Measurements from ENCODE around the gene STK4. TPM values are rescaled to one million over a fixed set of nuclear protein-coding genes. Genes with fewer than 3 reads are reported as not detected.

The STK4 gene
- total RNA-seq, 1 donor from 2014 or later: 245 TPM

DNA sequence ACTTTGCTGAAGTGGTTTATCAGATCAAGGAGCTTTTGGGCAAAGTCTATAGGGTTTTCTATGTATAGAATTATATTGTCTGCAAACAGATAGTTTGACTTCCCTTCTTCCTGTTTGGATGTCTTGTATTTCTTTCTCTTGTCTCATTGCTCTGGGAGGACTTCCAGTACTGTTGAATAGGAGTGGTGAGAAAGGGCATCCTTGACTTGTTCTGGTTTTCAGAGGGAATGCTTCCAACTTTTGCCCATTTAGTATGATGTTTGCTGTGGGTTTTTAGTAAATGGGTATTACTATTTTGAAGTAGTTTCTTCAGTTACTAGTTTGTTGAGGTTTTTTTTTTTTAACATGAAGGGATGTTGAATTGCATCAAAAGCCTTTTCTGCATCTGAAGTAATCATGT lies 98.5 kb downstream of the STK4 start:
- H3K27ac Mint-ChIP-seq: peak overlapping the region; percentile 13
- ATAC-seq (ENCODE audit: low read depth): no peak
- no peaks in the 10 kb centered on the region for H3K27me3 Mint-ChIP-seq
- H3K9me3 Mint-ChIP-seq: peaks cover 3% of the 10 kb centered on the region
- H3K4me1 Mint-ChIP-seq: peaks cover 57% of the 10 kb centered on the region
- ChIA-PET POLR2A (no interaction called here), CTCF (interaction anchor here (1.6 kb wide), 1 partner anchor 31 kb away, joined by 5 read pairs; no protein-coding TSS in a partner anchor)
- H3K4me3 Mint-ChIP-seq: no peak overlapping the region
- peaks cover 83% of the 10 kb centered on the region for H3K36me3 Mint-ChIP-seq (ENCODE audit: low read depth)
- TF ChIP-seq, protein P1, sequence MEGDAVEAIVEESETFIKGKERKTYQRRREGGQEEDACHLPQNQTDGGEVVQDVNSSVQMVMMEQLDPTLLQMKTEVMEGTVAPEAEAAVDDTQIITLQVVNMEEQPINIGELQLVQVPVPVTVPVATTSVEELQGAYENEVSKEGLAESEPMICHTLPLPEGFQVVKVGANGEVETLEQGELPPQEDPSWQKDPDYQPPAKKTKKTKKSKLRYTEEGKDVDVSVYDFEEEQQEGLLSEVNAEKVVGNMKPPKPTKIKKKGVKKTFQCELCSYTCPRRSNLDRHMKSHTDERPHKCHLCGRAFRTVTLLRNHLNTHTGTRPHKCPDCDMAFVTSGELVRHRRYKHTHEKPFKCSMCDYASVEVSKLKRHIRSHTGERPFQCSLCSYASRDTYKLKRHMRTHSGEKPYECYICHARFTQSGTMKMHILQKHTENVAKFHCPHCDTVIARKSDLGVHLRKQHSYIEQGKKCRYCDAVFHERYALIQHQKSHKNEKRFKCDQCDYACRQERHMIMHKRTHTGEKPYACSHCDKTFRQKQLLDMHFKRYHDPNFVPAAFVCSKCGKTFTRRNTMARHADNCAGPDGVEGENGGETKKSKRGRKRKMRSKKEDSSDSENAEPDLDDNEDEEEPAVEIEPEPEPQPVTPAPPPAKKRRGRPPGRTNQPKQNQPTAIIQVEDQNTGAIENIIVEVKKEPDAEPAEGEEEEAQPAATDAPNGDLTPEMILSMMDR (IDR thresholded peaks at IDR 0.05): no peak
- no peak for DNase-seq
- intact Hi-C loops (cut with micrococcal nuclease): no loop called here

DNA sequence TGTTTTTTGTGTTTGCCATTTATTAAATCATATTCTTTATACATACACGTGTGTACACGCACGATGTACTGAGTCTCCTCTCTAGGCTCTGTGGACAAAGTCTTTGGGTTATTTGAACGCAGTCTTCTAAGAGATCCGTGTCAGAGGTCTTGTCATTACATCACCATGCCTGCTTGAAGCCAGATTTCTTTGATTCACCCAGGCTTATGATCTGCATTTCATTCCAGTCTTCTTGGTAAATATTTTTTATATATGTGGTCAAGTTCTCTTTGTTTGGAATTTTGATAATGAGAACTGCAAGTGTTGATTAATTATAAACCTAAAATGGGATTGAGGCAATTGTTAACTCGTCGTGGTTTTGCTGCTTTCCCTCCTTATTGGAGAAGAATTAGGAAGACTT lies 100.1 kb downstream of the STK4 start:
- DNase-seq (no peak), ATAC-seq (ENCODE audit: low read depth) (no peak)
- peaks cover 80% of the 10 kb centered on the region for H3K36me3 Mint-ChIP-seq (ENCODE audit: low read depth)
- peaks cover 3% of the 10 kb centered on the region for H3K9me3 Mint-ChIP-seq
- H3K4me3 Mint-ChIP-seq: no peak overlapping the region
- ChIA-PET CTCF (interaction anchor here (1.6 kb wide), 1 partner anchor 30 kb away, joined by 5 read pairs; no protein-coding TSS in a partner anchor), POLR2A (no interaction called here)
- TF ChIP-seq, protein P1 (IDR thresholded peaks at IDR 0.05): no peak
- no peaks in the 10 kb centered on the region for H3K27me3 Mint-ChIP-seq
- intact Hi-C loops (cut with micrococcal nuclease): no loop called here
- H3K27ac Mint-ChIP-seq: no peak overlapping the region
- H3K4me1 Mint-ChIP-seq: peaks cover 55% of the 10 kb centered on the region

DNA sequence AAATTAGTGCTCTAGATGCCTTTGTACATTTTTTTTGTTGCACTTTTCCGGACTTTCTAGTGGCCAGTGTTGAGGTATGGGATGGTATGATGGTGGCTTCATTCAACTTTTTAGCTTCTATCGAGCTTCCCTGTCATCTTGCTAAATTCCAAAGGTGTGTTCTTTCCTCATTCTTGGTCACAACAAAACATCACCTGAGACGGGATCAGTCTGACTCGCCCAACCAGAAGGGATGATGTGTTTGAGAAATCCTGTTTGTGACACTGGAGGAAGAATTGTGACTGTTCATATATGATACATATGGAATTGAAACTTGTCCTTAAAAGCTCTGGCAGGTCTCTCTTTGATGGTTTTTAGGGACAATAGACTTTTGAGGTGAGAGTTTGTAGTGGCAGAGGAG lies 100.8 kb downstream of the STK4 start:
- intact Hi-C loops (cut with micrococcal nuclease): no loop called here
- ChIA-PET POLR2A (no interaction called here), CTCF (interaction anchor here (0.9 kb wide), 1 partner anchor 23 kb away, joined by 3 read pairs; no protein-coding TSS in a partner anchor)
- Mint-ChIP-seq H3K36me3 (ENCODE audit: low read depth) (peaks cover 83% of the 10 kb centered on the region), H3K27ac (no peak overlapping the region), H3K4me3 (no peak overlapping the region), H3K9me3 (peaks cover 3% of the 10 kb centered on the region), H3K4me1 (peaks cover 53% of the 10 kb centered on the region), H3K27me3 (no peaks in the 10 kb centered on the region)
- no peak for DNase-seq
- TF ChIP-seq, protein P1 (IDR thresholded peaks at IDR 0.05): no peak
- no peak for ATAC-seq (ENCODE audit: low read depth)

DNA sequence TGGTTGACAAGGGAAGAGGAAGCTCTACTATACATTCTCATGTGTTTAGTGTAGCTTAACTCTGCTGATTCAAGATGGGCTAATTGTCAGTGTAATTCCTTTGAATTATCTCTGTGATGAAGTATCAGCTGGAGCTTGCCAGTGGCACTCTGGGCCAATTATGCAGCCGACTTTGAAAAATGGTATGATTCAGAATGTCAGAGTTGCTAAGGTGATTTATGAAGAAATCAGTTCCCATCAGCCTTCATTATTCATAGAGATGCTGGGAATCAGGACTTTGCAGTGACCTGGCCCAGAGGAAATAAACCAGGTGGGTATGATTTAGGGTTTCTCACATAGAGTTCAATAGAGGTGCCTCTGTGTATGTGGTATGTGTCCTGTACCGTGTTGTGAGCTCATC lies 101.2 kb downstream of the STK4 start:
- ChIA-PET POLR2A (no interaction called here), CTCF (interaction anchor here (0.9 kb wide), 1 partner anchor 24 kb away, joined by 3 read pairs; no protein-coding TSS in a partner anchor)
- H3K27me3 Mint-ChIP-seq: no peaks in the 10 kb centered on the region
- no peak for ATAC-seq (ENCODE audit: low read depth)
- no peak overlapping the region for H3K27ac Mint-ChIP-seq
- TF ChIP-seq, protein P1 (IDR thresholded peaks at IDR 0.05): no peak
- intact Hi-C loops (cut with micrococcal nuclease): no loop called here
- no peak overlapping the region for H3K4me3 Mint-ChIP-seq
- no peak for DNase-seq
- H3K36me3 Mint-ChIP-seq (ENCODE audit: low read depth): peaks cover 78% of the 10 kb centered on the region
- H3K4me1 Mint-ChIP-seq: peaks cover 48% of the 10 kb centered on the region
- H3K9me3 Mint-ChIP-seq: peaks cover 3% of the 10 kb centered on the region

DNA sequence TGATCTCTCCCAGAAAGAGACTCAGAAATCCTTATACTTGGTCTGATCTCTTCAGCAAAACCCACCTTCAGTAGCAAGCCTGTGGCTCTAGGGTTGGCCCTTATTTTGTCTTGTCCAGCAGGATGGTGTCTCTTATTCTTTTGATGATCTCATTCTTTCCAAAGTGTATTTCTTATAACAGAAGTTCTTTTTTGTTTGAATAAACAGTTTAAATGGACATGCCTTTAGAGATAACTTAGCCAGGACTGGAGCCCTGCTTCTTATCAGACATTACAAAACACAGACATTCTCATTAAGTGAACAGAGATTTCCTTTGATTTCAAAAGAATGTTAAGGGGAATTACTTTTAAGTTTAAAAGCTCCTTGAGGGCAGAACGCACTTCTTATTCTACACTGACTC lies 102.9 kb downstream of the STK4 start:
- peaks cover 82% of the 10 kb centered on the region for H3K36me3 Mint-ChIP-seq (ENCODE audit: low read depth)
- TF ChIP-seq, protein P1 (IDR thresholded peaks at IDR 0.05): no peak

More for the DNA sequence above, 102.9 kb downstream of the STK4 start:
- Mint-ChIP-seq H3K4me1 (peaks cover 36% of the 10 kb centered on the region), H3K4me3 (no peak overlapping the region), H3K27ac (no peak overlapping the region), H3K27me3 (no peaks in the 10 kb centered on the region), H3K9me3 (no peaks in the 10 kb centered on the region)
- POLR2A ChIA-PET: no interaction called here
- DNase-seq (no peak), ATAC-seq (ENCODE audit: low read depth) (no peak)
- CTCF ChIA-PET: interaction anchor here (1.0 to 3.0 kb wide), 2 partner anchors 19 to 25 kb away, joined by 3 to 5 read pairs; no protein-coding TSS in a partner anchor
- intact Hi-C loops (cut with micrococcal nuclease): no loop called here

Data from activated B cell treated with CpG ODN at 0.5 μM for 24 hours (primary cell).